GM21825 (cell line): Measurements from ENCODE around the gene RSPO1.
"Not testable (repeated sequence)": the region's sequence is repeated elsewhere in the genome, so short reads cannot be mapped to it uniquely, and the experiment has no call there.

Source experiments
- ATAC-seq: cut with Tn5 transposase; IDR thresholded peaks from one replicate; pipeline ENCODE4 v1.9.1; 2021; ENCODE audit warnings: mild to moderate bottlenecking, moderate library complexity; ENCODE audit not compliant: unreplicated experiment

Gene RSPO1

DNA sequence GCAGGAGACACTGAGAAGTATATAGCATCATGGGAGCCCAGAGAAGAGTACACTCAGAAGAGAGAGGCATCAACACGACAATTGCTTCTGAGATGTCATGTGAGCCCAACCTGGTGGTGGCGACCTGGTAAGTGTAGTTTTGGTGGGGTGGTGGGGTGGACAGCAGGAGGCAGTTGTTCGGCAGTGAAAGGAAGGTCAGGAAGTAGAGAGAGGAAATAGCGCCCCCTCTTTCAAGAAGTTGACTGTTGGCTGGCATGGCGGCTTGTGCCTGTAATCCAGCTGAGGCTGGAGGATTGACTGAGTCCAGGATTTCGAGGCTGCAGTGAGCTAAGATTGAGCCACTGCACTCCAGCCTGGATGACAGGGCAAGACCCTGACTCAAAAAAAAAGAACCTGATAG is 12.6 kb downstream of the RSPO1 start:
- ATAC-seq, result no peak

DNA sequence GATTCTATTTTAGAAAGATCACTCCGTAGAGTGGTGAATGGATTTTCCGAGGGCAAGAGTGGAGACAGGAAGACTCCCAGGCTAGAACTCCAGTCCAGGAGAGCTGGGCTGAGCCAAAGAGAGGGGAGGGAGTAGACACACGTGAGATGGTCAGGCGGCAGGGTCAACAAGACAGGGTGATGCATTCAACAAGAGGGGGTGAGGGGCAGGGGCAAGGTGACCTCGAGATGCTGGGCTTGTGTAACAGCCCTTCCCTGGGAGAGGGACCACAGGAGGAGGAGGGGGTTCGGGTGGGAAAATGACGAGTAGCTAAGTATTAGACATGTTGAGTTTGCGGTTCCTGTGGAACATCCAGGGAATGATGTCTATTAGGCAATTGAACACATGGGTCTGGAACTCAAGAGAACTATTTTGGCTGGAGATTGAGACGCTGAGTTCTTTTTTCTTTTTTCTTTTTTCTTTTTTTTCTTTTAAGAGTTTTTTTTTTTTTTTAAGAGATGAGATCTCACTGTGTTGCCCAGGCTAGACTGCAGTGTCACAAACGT is 13.3 kb downstream of the RSPO1 start:
- no peak for ATAC-seq

DNA sequence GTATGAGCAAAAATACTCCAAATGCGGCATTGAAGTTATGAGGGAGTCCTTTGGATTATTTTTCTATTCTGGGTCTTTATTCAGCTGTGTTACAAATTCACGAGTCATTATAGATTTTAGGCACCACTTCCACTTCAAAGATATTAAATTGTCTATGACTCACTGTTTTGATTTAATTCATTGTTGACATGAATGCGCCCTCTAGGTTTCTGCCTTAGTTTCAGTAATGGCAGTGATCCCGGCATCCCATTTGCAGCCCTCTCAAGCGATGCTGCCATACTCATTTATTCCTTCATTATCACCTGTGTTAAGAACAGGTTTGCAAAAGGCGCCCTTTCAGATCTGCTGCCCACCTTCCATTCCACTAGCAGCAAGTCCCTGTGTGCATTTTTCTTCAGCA is 14.0 kb downstream of the RSPO1 start:
- ATAC-seq, result no peak

DNA sequence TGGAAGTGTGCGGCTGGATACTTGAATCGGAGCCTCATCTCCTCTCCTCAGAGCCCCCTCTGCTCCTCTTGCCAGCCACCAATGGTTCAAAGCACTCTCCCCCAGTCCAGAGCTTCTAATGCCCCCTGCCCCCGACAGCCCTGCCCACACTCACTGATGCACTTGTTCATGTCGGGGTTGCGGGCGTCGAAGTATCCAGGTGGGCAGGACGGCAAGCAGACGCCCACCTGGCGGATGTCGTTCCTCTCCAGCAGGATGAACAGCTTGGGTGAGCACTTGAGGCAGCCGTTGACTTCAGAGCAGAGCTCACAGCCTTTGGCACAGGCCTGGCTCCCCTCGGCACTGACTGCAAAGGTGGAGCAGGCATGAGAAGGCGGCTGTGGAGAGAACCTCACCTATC is 18.4 kb downstream of the RSPO1 start:
- no peak for ATAC-seq

DNA sequence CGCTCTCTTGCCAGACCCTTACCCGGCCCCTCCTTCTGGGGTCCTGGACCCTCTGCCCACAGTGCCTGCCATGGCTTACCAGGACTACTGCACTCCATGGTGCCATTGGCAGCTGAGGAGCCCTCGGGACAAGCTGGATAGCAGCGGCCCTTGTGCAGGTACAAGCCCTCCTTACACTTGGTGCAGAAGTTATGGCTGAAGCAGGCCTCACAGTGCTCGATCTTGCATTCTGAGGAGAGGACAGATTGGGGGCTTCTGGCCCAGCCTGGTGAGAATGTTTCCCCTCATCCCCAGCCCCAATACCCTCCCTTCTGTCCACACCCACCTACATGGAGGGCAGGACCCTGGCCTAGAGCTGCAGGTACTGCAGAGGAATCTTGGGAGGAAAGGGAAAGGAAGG is 20.6 kb downstream of the RSPO1 start:
- ATAC-seq, result no peak

DNA sequence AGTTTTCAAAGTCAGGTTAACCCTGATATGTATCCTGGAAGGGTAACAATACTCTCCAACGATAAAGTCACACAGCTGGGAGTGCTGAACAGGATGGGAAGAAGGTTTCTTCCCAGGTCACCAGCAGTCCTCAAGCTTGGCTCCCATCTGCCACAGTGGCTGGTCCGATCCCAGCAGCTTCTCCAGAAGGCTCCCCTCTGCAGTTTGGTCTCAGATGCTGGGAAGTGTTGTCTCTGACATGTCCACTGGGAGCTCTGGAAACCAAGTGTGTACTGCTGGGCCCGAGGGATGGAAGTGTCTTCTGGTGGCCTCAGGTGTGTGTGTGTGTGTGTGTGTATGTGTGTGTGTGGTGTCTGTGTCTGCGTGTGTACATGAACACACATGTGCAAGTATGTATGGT is 22.5 kb downstream of the RSPO1 start:
- no peak for ATAC-seq

DNA sequence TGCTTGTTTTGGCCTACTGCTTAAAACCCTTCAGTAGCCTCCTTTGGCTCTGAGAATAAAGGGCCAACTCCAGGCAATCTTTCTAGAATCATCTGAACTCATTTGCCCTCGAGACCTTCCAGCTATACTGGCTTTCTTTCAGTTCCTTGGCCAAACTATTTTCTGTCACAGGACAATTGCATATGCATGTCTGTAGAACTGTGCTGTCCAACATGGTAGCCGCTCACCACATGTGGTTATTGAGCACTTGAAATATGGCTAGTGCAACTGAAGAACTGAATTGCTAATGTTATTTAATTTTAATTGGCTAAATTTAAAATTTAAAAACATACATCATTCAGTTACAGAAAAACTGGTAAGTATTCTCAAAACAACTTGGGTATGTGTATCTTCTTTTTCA is 24.7 kb downstream of the RSPO1 start:
- no peak for ATAC-seq

DNA sequence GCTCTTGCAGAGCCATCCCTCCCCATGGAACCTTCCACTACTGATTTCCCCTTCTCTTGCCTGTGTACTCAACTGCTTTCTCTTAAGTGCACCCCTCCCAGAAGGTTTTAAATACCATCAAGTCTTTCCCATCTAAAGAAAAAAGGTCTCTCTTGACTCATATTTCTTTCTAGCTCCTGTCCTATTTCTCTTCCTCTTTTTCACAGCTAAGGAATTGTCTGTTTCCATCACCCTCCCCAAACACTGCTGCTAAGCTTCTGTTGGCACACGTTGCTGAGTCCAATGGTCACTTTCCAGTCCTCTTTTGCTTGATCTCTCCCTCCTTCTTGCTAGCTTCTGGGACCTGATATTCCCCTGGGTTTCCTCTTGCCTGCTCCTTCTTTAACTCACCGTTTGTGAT is 25.7 kb downstream of the RSPO1 start:
- no peak for ATAC-seq

DNA sequence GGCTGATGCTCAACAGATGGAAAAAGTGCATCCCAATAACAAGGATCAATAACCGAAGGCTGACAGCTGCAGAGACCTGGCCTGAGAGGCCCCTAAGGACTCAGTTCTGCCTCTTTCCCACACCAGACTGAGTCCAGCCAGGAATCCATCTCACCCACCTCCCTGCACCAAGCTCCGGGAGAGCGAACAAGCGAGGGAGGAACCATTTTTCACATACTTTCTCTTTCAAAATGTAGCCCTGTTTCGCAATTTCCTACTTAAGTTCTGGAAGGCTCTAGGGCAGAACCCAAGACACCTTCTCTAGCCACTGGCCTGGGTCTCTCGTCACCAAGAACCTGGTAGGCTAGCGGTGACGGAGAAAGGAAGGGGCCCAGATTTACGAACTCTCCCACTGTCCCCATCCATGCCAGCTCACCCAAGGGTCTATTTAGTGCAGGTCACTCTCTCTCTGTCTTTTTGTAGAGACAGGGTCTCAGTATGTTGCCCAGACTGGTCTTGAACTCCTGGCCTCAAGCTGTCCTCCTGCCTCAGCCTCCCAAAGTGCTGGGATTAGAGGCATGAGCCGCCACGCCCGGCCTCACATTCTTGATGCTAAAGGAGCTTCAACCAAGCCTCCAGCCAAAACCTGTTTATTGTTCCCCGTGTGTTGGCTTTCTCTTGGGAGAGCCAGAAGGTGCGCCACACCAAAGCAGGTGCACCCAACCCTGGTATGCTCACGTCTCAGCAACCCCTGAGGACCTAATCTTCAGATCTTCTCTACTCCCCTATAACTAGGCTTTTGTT is 28.0 kb downstream of the RSPO1 start:
- ATAC-seq, result no peak

DNA sequence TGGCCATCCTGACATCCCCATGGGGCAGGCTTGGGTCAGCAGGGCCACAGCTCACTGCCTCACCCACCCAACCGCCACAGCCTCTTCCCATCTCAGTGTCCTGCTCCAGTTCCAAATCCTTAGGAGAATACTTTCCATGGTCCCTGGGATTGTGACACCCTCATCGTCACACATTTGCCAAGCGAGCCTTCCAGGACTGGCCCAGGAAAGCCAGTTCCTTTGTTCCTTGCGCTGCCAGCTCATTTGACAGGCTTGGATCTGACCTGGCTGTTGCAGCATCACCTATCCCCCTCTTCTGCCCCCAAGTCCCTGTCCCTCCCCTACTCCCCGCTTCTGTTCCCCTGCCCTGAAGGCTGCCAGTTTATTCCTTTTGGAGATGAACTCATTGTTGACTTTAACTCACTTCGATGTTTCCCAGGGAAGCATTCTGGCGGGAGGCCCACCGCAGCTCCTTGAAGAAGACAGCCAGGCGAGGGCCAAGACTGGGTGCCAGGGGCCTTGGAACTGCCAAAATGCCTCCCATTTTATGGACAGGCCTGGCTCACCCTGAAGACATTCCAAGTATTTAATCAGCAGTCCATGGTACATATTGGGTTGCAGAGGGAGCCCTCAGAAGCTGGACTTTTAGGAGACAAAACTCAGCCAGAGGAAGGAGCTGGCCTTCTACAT is 28.8 kb downstream of the RSPO1 start:
- ATAC-seq, result no peak

DNA sequence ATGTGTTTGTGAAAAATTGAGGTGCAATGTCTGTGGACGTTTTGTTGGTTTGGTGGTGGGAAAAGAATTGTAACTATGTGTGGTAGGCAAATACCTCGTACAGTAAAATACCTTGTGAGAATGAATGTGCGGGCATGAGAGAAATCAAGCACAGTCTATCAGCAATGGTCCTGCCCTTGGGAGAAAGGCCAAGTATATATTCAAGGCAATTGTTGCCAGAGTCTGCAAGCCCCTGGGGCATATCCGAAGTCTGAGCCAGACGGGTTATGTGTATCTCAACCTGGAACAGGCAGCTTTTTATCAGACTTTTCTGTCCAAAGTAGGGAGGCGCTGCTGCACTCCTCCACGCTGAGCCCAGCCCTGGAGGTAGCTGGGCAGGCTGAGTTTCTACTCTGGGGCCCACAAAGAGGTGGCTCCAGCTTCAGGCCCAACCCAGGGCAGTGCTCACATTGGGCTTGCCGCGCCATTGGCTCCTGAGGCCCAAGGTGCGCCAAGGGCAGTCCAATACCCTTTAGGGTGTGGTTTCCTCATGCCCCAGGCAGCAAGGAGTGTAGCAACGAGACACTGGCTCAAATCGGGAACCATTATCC is 29.5 kb downstream of the RSPO1 start:
- ATAC-seq, result no peak

DNA sequence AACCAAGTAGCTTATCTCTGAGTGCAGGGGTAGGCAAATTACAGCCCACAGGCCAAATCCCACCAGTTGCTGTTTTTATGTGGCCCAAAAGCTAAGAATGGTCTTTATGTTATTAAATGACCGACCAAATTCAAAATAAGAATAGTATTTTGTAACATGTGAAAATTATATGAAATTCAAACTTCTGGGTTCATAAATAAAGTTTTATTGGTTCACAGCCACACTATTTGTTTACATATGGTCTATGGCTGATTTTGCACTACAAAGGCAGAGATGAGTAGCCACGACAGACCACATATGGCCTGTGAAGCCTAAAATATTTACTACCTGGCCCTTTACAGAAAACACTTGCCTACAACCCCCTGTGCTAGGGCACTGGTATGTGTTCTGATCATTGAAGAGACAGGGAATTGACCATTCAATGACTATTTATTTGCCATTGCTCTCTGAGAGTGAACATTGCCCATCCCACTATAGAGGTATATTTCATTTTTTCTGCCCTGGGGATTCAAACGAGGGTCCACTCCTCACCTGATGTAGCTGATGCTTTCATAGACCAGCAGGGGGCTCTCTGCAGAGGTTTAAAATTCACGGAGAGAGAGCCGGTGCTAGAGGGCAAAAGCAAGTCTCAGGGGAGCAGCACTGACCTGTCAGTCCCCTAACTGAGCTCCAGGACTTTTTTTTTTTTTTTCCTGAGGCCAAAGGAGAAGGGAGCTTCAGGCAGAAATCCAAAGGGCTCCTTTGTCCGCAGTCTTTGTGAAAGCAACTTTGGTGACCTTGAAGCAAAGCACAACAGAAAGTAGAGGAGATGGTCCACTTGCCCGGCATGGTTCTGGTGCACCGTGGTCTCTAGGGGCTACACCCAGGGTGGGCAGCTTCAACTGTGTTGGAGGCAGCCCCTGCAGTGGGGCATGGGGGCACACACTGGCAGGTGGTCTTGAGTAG is 31.7 kb downstream of the RSPO1 start:
- ATAC-seq, result no peak

DNA sequence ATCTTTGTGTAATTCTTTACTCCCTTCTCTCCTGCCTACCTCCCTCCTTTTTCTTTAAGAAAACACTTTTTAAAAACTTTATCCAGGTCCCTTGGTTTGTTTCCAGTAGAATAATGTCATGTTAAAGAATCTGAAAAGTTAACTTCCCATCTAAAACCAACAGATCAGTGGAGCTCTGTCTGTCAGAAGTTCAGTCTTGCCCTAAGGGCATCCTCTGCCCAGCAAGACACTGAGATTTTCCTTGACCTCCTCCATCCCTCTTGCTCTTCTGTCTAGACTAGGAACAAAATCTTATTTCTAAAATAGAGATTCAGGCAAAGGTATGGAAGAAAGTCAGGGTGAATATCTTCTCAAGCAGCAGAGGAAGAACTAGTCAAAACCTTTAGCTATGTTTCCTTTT is 33.3 kb downstream of the RSPO1 start:
- ATAC-seq, result no peak

DNA sequence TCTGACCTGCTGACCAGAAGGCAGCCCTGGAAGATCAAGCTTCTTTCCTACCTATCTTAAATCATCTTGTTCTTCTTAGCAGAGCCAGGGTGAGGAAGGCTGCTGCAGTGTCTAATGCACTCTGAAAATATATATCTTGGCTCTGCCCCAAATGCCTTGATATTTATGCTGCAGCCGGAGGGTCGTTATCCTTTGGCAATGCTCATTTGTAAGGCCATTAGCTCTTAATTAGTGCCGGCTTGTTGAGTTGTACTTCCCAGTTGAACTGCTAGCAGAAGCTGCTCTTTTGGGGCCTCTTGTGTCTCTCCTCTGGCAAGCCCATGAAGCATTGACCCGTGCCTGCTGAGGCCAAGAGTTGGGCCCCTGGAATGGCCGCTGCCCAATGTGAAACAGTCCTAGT is 34.8 kb downstream of the RSPO1 start:
- ATAC-seq, result no peak

DNA sequence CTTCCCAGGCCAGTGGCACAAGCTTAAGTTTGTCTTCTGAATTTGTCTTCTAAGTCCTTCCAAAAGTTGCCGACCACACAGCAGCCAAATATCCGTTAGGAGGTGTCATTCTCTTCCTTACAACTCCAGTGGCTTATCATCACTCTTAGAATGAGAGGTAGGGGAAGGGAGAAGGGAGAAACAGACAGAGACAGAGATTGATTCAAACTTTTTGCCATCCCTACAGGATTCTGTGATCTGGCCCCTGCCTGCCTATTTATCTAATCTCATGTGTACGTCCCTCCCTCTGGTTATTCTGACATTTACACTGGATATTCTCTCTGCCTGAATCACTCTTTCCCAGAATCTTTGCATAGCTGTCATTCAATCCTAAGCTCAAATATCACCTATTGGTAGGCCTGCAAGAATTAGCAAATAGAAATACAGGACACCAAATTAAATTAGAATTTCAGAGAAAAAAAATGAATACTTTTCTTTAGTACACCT is 38.5 kb downstream of the RSPO1 start:
- ATAC-seq, result no peak

DNA sequence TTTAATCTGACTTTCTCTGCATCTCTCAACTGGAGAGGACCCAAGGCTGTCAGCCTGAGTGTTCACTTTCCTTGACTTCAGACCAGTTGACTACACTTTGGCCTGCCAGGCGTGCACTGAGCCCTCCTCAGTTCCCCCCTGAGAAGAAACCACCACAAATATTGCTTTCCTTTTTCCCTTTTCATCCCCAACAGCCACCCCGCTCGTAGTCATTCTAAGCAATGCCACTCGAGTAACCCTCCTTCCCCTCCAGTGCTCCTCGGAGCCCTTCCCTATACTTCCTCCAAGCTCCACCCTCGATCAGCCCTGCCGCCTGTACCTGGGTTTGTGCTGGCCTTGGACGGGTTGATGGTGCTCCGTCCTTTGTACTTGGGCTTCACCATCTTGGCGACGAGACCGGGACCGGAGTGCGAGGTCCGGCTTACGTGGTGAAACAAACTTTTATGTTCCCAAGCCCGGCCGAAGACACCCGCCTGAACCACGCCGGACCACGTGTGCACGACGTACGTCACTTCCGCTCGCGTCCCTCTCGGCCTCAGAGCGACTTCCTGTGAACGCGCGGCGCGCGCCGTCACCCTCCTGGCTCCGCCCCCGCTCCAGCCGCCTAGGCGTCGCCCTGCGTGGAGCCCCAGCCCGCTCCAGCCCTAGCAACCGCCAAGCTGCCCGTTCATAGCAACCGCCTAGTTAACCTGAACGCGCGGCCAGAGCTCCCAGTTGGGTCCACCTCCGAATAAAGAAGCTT is 39.1 kb downstream of the RSPO1 start, which contains the start of gene GNL2:
Gene GNL2 (minus strand): TSS at position 498 of the 742 bp plus-strand sequence. CDS start 115 bp downstream, at position 383.
- peak; percentile 96 for ATAC-seq

DNA sequence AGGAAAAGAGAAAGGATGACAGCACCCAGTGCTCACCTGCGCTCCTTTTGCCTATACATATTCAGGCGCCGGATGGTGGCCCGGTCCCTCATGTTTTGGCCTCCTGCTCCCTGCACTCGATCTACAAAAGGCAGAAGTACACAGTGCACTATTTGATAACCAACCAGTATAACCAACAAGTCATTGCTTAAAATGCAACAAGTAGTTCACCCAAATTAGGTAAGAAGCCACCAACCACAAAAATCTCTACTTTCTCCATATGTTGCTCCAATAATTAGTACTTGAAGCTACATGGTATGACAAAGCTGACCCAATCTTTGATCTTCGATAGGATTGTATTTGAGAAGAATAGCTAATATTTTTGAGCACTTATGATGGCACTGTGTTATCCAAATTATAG is 41.0 kb downstream of the RSPO1 start:
- no peak for ATAC-seq

DNA sequence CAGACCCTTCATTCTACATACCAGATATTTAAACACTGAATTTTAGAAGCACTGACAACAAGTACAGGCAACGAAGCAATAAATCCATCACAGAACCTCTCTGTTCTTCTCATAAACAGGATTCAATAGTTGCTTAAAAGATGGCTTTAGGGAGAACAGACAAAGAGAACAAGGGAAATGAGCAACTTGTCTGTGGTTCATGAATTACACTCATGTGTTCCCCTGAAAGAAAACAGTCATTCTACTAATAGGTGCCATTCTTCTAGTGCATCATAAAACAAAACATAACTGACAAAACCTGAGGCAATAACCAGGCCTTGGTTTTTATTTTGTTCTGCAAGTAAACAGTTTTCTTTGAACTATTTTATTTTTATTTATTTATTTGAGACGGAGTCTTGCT is 45.8 kb downstream of the RSPO1 start:
- ATAC-seq, result no peak

DNA sequence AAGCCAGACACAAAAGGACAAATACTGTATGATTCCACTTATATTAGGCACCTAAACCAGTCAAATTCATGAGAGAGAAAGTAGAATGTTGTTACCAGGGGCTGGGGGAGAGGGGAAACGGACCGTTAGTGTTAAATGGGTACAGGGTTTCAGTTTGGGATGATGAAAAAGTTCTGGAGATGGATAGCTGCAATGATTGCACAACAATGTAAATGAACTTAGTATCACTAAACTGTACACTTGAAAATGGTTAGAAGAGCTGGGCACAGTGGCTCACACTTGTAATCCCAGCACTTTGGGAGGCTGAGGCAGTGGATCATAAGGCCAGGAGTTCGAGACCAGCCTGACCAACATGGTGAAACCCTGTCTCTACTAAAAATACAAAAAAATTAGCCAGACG is 50.1 kb downstream of the RSPO1 start:
- ATAC-seq, result not testable (repeated sequence)

DNA sequence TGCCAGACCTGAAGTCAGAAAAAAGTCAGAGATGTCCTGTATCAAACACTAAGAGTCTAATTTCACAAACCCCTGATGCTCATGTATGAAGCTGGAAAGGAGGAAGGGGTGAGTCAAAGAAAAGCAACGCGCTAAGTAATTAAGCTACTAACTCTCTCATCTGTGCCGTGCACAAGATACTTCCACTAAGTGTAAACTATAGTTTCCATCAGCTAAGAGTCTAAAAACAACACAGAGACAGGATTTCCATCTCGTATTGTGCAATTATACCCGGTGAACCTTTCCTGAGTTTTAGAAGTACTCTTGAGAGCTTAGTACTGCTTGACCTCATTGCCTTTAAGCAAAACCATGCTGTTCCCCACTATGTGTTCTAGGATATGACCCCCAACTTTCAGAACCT is 59.0 kb downstream of the RSPO1 start:
- ATAC-seq, result no peak
